Measurements from ENCODE around the gene PDP2. TPM values are rescaled to one million over a fixed set of nuclear protein-coding genes. Genes with fewer than 3 reads are reported as not detected.

The PDP2 gene
- total and polyA plus RNA-seq, 10 of the 15 experiments (the other 5 are each of a cell fraction or from before 2014, with no cell fraction given) = 1.9 to 31.1 (median 6.2) TPM

DNA sequence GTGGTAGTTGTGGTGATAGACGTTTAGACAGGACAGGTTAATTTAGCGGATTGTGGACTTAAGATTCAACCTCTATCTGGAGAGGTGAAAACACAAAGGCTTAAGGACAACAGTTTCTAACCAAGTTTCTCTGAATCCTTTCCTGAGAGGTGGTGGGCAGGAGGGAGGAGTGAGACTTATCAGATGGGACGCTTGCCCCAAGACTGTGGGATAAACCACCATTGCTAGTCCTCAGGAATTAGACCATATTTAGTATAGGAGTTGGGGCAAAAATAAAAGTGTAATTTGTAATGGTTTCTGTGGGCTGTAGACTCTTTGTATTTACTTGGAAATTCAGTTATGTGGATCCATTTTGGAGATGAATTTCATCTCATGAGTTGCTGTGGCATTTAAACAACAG is 6.6 kb downstream of the PDP2 start (continued):
- TF ChIP-seq HDAC6 (IDR thresholded peaks at IDR 0.05; ENCODE audit: unreplicated experiment) (no peak), ZNF207 (IDR thresholded peaks at IDR 0.05; ENCODE audit: borderline replicate concordance) (no peak), LARP7 (IDR thresholded peaks at IDR 0.05) (no peak), NFXL1 (IDR thresholded peaks at IDR 0.05; ENCODE audit: borderline replicate concordance) (no peak), MLLT1 (IDR thresholded peaks at IDR 0.05) (no peak), BCL11A (IDR thresholded peaks at IDR 0.05; ENCODE audit: low read depth, low read length) (no peak), NFYA (IDR thresholded peaks at IDR 0.05; ENCODE audit: borderline replicate concordance, low read depth, low read length) (no peak), CHD2 (IDR thresholded peaks at IDR 0.05; ENCODE audit: borderline replicate concordance, low read depth, low read length) (no peak)

DNA sequence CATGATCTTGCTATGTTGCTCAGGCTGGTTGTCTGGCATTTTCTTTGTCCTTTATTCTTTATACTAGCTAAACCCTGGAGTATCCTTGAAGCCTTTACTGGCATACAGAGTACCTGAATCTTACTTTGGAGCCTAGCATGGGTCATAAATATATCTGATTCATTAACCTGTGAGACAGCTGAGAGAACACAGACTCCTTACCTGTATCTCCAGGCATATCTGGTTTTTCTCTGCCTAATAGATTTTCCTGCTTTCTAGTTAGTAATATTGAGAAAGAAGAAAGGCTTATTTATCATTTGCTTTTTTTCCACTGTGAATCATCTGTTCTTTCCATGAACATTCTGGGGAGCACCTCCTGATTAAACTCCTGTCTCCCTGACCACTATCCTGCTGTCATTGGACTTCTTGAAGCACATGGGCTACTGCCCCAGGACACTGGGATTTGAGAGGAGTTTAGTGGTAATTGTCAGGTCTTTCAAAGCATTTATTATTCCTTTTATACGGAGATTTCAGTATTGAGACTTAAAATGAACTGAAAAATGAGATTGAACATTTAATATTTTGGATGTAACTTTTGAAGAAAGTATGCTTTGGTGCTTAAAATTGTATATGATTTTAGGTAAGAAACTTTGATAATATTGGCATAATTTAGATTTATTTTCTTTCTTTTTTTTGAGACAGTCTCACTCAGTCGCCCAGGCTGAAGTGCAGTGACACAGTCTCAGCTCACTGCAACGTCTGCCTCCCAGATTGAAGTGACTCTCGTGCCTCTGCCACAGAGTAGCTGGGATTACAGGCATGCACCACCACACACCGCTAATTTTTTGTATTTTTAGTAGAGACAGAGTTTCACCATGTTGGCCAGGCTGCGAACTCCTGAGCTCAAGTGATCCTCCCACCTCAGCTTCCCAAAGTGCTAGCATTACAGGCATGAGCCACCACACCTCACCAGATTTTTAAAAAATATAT is 8.6 kb downstream of the PDP2 start:
- Histone ChIP-seq H3K9ac (ENCODE audit: control insufficient read depth, insufficient read depth, low read length) (no peak overlapping the region), H4K20me1 (ENCODE audit: control insufficient read depth, insufficient read depth) (no peaks in the 10 kb centered on the region), H3K27ac (ENCODE audit: control insufficient read depth, insufficient read depth) (no peak overlapping the region), H3K4me2 (ENCODE audit: control insufficient read depth, insufficient read depth) (no peak overlapping the region), H2AFZ (ENCODE audit: control insufficient read depth, low read depth, low read length) (no peak overlapping the region), H3K9me3 (replicated peaks; ENCODE audit: control insufficient read depth, insufficient read depth, low read length) (no peaks in the 10 kb centered on the region), H3K4me1 (ENCODE audit: control insufficient read depth, insufficient read depth, low read length) (no peaks in the 10 kb centered on the region; the same call in 1 of the 2 replicates), H3K79me2 (ENCODE audit: control insufficient read depth, insufficient read depth, low read length) (no peaks in the 10 kb centered on the region), H3K36me3 (ENCODE audit: control insufficient read depth in 2 of 2, insufficient read depth in 2 of 2, low read length in 1 of 2) (peaks cover 3 to 5% of the 10 kb centered on the region in 2 experiments), H3K4me3 (no peak overlapping the region), H3K27me3 (replicated peaks in 1 of 2; ENCODE audit: control insufficient read depth in 2 of 2, insufficient read depth in 2 of 2, low read length in 1 of 2) (no peaks in the 10 kb centered on the region)
- WGBS (ENCODE audit: insufficient coverage, insufficient replicate concordance, low lambda C conversion rate, missing lambda C conversion rate) = 82% methylated on average over 6 of the region's 6 CpGs
- BruUV-seq (replicated peaks) = TSS peak; percentile 14
- ChIA-PET CTCF (interaction anchor here (0.6 to 9.7 kb wide), 6 partner anchors 10 to 436 kb away, joined by 3 to 77 read pairs (median 3); partner anchors contain the start of genes NAE1 and RRAD), RAD21 (ENCODE audit: unreplicated experiment) (no interaction called here), SMC1A (ENCODE audit: uncharacterized antibody, unreplicated experiment) (no interaction called here), POLR2A (no interaction called here)
- no peak for ATAC-seq
- no peak for FAIRE-seq
- DNase-seq (ENCODE audit: low read depth, low spot score) = no peak
- intact Hi-C loops (cut with micrococcal nuclease; ENCODE audit: unreplicated experiment) (no loop called here), in situ Hi-C loops (cut with MboI) (no loop called here)
- TF ChIP-seq YY1 (IDR thresholded peaks at IDR 0.05; ENCODE audit: low read depth, low read length) (no peak), SUPT20H (IDR thresholded peaks at IDR 0.05; ENCODE audit: borderline replicate concordance, control insufficient read depth, low read depth, low read length) (no peak), ASH2L (IDR thresholded peaks at IDR 0.05; ENCODE audit: borderline replicate concordance, low read depth) (no peak), E2F8 (IDR thresholded peaks at IDR 0.05; ENCODE audit: low read depth, partially characterized antibody) (no peak), SMAD5 (IDR thresholded peaks at IDR 0.05; ENCODE audit: low read depth) (no peak), EZH2 (IDR thresholded peaks at IDR 0.05; ENCODE audit: borderline replicate concordance, control insufficient read depth, low read depth, low read length) (no peak), PAX8 (IDR thresholded peaks at IDR 0.05) (no peak), POLR2AphosphoS2 (IDR thresholded peaks at IDR 0.05; ENCODE audit: low read depth, low read length) (no peak), TARDBP (IDR thresholded peaks at IDR 0.05; ENCODE audit: borderline replicate concordance) (no peak), IKZF2 (IDR thresholded peaks at IDR 0.05) (no peak), EGR1 (IDR thresholded peaks at IDR 0.05; ENCODE audit: borderline replicate concordance in 1 of 2, low read depth in 2 of 2, low read length in 2 of 2) (no peak)

All from GM12878 (cell line).